Testis (tissue), 2 donors: Measurements from ENCODE around the gene KIAA1755.

ENCODE experiments used
- POLR2A ChIP-seq: fragments of 450-650 bp; IDR thresholded peaks from one replicate; pipeline ENCODE4 v1.6.1; 2017; ENCODE audit warnings: antibody characterized with exemption, mild to moderate bottlenecking, moderate library complexity
- TF ChIP-seq, protein P1 (sequence below), 3 experiments: fragments of 450-650 bp in 2 of 3; fragments of 200-600 bp in 1 of 3; sonication (generic) in 1 of 3; IDR thresholded peaks; one replicate each; pipeline ENCODE4 v1.5.1; 2016 to 2019; ENCODE audit warnings: antibody characterized with exemption in 3 of 3, mild to moderate bottlenecking in 2 of 3, moderate library complexity in 1 of 3

DNA sequence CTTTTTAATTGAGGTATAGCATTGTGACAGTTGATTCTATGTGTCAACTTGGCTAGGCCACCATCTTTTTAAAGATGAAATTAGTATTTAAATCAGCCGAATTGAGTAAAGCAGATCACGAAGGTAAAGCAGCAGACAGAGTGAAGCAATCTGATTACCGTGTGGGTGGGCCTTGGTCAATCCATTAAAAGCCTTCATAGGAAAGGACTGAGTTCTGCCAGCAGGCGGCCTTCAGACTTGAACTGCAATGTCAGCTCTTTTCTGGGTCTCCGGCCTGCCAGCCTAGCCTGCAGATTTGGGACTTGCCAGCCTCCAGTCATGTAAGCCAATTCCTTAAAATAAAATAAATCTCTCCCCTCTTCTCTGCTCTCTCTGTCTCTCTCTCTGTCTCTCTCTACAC lies 73.0 kb downstream of the KIAA1755 start:
- no peak for TF ChIP-seq POLR2A
- TF ChIP-seq, protein P1, sequence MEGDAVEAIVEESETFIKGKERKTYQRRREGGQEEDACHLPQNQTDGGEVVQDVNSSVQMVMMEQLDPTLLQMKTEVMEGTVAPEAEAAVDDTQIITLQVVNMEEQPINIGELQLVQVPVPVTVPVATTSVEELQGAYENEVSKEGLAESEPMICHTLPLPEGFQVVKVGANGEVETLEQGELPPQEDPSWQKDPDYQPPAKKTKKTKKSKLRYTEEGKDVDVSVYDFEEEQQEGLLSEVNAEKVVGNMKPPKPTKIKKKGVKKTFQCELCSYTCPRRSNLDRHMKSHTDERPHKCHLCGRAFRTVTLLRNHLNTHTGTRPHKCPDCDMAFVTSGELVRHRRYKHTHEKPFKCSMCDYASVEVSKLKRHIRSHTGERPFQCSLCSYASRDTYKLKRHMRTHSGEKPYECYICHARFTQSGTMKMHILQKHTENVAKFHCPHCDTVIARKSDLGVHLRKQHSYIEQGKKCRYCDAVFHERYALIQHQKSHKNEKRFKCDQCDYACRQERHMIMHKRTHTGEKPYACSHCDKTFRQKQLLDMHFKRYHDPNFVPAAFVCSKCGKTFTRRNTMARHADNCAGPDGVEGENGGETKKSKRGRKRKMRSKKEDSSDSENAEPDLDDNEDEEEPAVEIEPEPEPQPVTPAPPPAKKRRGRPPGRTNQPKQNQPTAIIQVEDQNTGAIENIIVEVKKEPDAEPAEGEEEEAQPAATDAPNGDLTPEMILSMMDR (IDR thresholded peaks at IDR 0.05) = no peak
